Large intestine (tissue), 3 donors: ENCODE data around the gene ZNF180. TPM values are rescaled to one million over a fixed set of nuclear protein-coding genes. Genes with fewer than 3 reads are reported as not detected.
"Not testable (repeated sequence)": the region's sequence is repeated elsewhere in the genome, so short reads cannot be mapped to it uniquely, and the experiment has no call there.

Experiments used
- DNase-seq, 2 donors: peaks; one replicate each; pipeline versions ENCODE4 v3.0.0 to v3.0.0-alpha.2; 2013
- H3K27ac ChIP-seq: one replicate; pipeline ENCODE4 v1.5.1; 2013; ENCODE audit warnings: low read length
- H3K27me3 ChIP-seq: 2 replicates; pipeline ENCODE4 v1.6.1; 2013; ENCODE audit warnings: low read length; ENCODE audit not compliant: control insufficient read depth, insufficient read depth
- H3K36me3 ChIP-seq: 2 replicates; pipeline ENCODE4 v1.6.1; 2013; ENCODE audit warnings: low read length; ENCODE audit not compliant: control insufficient read depth, insufficient read depth
- H3K4me1 ChIP-seq: one replicate; pipeline ENCODE4 v1.6.1; 2013; ENCODE audit warnings: low read length; ENCODE audit not compliant: control insufficient read depth, insufficient read depth
- H3K4me3 ChIP-seq: one replicate; pipeline ENCODE4 v1.5.1; 2013; ENCODE audit warnings: low read length
- H3K9me3 ChIP-seq: one replicate; pipeline ENCODE4 v1.6.1; 2013; ENCODE audit warnings: mild to moderate bottlenecking, low read depth, low read length, moderate library complexity; ENCODE audit not compliant: control insufficient read depth
- WGBS: methylation state at CpG from one replicate; pipeline ENCODE4 v1.1.5; 2013; ENCODE audit warnings: low lambda C conversion rate; ENCODE audit not compliant: insufficient coverage; 5-methylcytosine and 5-hydroxymethylcytosine counted together
- polyA plus RNA-seq: library from polyadenylated mRNA; unstranded; fragments of 120-200 nt; gene quantifications from one replicate; pipeline ENCODE4 v1.2.1, GENCODE V29; 2013

The ZNF180 gene
- polyA plus RNA-seq, 1 donor, result 10.2 TPM

DNA sequence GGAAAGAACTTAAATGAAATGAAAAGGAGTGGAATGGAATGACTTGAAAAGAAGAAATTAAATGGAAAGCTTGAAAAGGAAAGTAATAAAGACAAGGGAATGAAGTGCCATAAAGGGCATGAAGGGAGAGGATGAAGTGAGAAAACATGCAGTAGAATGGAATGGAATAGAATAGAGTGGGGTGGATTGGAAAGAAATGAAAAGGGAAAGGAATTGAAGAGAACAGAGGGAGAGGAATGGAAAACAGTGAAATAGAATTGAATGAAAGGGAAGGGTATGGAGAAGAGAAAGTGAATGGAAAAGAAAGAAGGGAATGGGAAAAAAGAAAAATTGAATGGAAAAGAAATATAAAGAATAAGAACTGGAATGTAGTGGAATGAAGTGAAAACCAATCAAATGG lies 9.2 kb upstream of the ZNF180 start:
- Histone ChIP-seq H3K9me3 (no peaks in the 10 kb centered on the region), H3K27me3 (peaks cover 13% of the 10 kb centered on the region), H3K36me3 (no peaks in the 10 kb centered on the region), H3K27ac (no peak overlapping the region), H3K4me3 (no peak overlapping the region), H3K4me1 (no peaks in the 10 kb centered on the region)
- no peak for DNase-seq

GRCh38 chr19:44499559-44499958 lies 763 bp downstream of the ZNF180 start:
- peaks cover 32% of the 10 kb centered on the region for H3K36me3 ChIP-seq
- DNase-seq, result no peak
- peak overlapping the region; percentile 78 for H3K4me3 ChIP-seq
- no CpG with 5 or more reads among the region's 6 CpGs for whole genome bisulfite sequencing
- no peak overlapping the region for H3K27ac ChIP-seq
- H3K9me3 ChIP-seq, result peaks cover 45% of the 10 kb centered on the region
- no peaks in the 10 kb centered on the region for H3K27me3 ChIP-seq
- peaks cover 6% of the 10 kb centered on the region for H3K4me1 ChIP-seq

GRCh38 chr19:44498988-44499387 lies 1.3 kb downstream of the ZNF180 start:
- no CpG with 5 or more reads among the region's 9 CpGs for WGBS
- H3K4me3 ChIP-seq, result no peak overlapping the region
- H3K9me3 ChIP-seq, result peaks cover 50% of the 10 kb centered on the region
- no peaks in the 10 kb centered on the region for H3K27me3 ChIP-seq
- H3K27ac ChIP-seq, result no peak overlapping the region
- DNase-seq, result no peak
- H3K36me3 ChIP-seq, result peaks cover 37% of the 10 kb centered on the region
- H3K4me1 ChIP-seq, result peaks cover 6% of the 10 kb centered on the region

GRCh38 chr19:44496711-44497110 lies 3.6 kb downstream of the ZNF180 start:
- H3K27ac ChIP-seq, result no peak overlapping the region
- no peak overlapping the region for H3K4me3 ChIP-seq
- no peaks in the 10 kb centered on the region for H3K27me3 ChIP-seq
- peaks cover 59% of the 10 kb centered on the region for H3K36me3 ChIP-seq
- WGBS, result 100% methylated on average over 1 of the region's 1 CpG
- peaks cover 57% of the 10 kb centered on the region for H3K9me3 ChIP-seq
- DNase-seq, result no peak
- H3K4me1 ChIP-seq, result peaks cover 6% of the 10 kb centered on the region

DNA sequence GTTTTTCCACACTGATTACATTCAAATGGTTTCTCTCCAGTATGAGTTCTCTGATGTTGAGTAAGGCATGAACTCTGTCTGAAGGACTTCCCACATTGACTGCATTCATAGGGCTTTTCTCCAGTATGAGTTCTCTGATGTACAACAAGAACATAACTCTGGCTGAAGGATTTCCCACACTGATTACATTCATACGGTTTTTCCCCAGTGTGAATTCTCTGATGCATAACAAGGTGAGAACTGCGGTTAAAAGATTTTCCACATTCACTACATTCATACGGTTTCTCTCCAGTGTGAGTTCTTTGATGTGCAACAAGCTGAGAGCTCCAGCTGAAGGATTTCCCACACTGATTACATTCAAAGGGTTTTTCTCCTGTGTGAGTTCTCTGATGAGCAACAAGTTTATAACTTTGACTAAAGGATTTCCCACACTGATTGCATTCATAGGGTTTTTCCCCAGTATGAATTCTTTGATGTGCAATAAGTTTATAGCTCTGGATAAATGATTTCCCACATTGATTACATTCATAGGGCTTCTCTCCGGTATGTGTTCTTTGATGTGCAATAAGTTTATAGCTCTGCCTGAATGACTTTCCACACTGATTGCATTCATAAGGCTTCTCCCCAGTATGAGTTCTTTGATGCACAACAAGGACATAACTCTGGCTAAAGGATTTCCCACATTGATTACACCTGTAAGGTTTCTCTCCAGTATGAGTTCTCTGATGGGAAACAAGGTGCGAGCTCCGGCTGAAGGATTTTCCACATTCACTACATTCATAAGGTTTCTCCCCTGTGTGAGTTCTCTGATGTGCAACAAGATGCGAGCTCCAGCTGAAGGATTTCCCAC lies 23.5 kb downstream of the ZNF180 start:
- peak in 1 of 2 donors; percentile 28 for DNase-seq
- Histone ChIP-seq H3K9me3 (peaks cover 53% of the 10 kb centered on the region), H3K27ac (no peak overlapping the region), H3K36me3 (peaks cover 44% of the 10 kb centered on the region), H3K4me1 (no peaks in the 10 kb centered on the region), H3K4me3 (no peak overlapping the region), H3K27me3 (no peaks in the 10 kb centered on the region)
- WGBS, result 100% methylated on average over 1 of the region's 7 CpGs

- H3K36me3 ChIP-seq, H3K27me3 ChIP-seq, H3K27ac ChIP-seq, H3K4me1 ChIP-seq, DNase-seq, H3K9me3 ChIP-seq, H3K4me3 ChIP-seq: not testable (repeated sequence)
- WGBS, result no CpG with 5 or more reads among the region's 5 CpGs
Observed at GRCh38 chr19:44468730-44469129, 31.6 kb downstream of the ZNF180 start.

DNA sequence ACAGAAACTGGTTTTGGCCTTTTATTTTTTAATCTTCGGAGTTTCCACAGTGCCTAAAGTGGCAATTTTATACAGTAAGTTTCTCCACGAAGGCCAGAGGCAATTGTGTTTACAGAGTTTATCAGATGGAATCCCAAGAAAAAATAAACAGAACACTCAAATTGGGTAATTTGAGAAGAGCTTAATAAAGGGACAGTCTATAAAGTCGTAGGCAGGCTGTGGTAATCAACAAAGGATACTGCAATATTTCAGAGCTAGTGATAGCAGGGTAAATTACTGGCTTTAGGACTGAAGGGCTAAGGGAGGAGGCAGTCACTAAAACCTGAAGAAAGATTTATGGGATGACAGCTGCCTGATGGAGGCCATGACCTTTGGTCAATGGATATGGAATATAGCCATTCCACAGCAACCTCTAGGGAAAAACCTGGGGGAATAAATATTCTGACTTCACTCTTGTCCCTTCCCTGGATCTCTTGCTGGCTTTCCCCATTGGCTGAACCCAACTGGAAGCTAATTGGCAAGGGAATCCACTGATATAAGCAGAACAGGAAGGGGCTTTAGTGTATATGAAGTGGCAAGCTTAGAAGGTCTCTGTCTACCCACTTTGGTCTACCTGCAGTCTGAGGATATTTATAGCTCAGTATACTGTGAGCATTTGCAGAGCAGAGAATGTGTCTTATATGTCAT lies 37.6 kb downstream of the ZNF180 start:
- H3K9me3 ChIP-seq, H3K27ac ChIP-seq, DNase-seq, H3K4me1 ChIP-seq, H3K4me3 ChIP-seq, H3K36me3 ChIP-seq, H3K27me3 ChIP-seq: not testable (repeated sequence)
- WGBS, result 33% methylated on average over 2 of the region's 3 CpGs

- H3K27me3 ChIP-seq, H3K4me1 ChIP-seq, H3K27ac ChIP-seq, H3K4me3 ChIP-seq, H3K36me3 ChIP-seq, DNase-seq: not testable (repeated sequence)
- peaks cover 19% of the 10 kb centered on the region for H3K9me3 ChIP-seq
- WGBS, result no CpG with 5 or more reads among the region's 13 CpGs
Observed at GRCh38 chr19:44456016-44456415, 44.3 kb downstream of the ZNF180 start.

DNA sequence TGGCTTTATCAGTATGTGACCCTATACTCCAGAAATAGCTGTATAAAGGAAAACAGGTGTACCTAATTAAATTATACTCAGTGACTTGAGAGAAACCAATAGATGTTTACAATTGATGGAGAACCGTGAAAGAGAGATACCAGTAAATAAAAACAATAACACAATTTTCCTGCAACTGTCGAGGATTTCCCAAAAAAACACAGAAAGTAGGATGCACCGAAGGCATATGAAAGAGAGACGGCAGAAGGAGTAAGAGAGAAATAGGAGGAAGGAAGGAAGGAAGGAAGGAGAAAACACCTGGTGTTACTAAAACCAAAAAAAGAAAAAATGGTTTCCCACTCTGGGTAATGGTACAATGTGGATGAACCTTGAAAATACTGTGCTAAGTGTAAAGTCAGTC lies 45.2 kb downstream of the ZNF180 start:
- no peaks in the 10 kb centered on the region for H3K4me1 ChIP-seq
- peaks cover 21% of the 10 kb centered on the region for H3K9me3 ChIP-seq

GRCh38 chr19:44452367-44452766 lies 48.0 kb downstream of the ZNF180 start:
- Histone ChIP-seq H3K36me3 (no peaks in the 10 kb centered on the region), H3K27me3 (no peaks in the 10 kb centered on the region), H3K4me1 (no peaks in the 10 kb centered on the region), H3K9me3 (peaks cover 18% of the 10 kb centered on the region), H3K4me3 (no peak overlapping the region), H3K27ac (no peak overlapping the region)
- no peak for DNase-seq
- no CpG with 5 or more reads among the region's 4 CpGs for WGBS

More for the DNA sequence above, 45.2 kb downstream of the ZNF180 start:
- Histone ChIP-seq H3K27ac (no peak overlapping the region), H3K27me3 (no peaks in the 10 kb centered on the region), H3K36me3 (no peaks in the 10 kb centered on the region), H3K4me3 (no peak overlapping the region)
- no peak for DNase-seq
- 87% methylated on average over 4 of the region's 4 CpGs for WGBS
